GM20431 (cell line): Measurements from ENCODE around the gene UNC119.

ENCODE experiments used
- in situ Hi-C: fragments of 300-500 bp; cut with MseI, MboI; formaldehyde crosslinking; loops from one replicate; pipeline ENCODE4 v1.15.0; 2020; ENCODE audit warnings: low sequenced_read_pairs; ENCODE audit not compliant: unreplicated experiment

The UNC119 gene

DNA sequence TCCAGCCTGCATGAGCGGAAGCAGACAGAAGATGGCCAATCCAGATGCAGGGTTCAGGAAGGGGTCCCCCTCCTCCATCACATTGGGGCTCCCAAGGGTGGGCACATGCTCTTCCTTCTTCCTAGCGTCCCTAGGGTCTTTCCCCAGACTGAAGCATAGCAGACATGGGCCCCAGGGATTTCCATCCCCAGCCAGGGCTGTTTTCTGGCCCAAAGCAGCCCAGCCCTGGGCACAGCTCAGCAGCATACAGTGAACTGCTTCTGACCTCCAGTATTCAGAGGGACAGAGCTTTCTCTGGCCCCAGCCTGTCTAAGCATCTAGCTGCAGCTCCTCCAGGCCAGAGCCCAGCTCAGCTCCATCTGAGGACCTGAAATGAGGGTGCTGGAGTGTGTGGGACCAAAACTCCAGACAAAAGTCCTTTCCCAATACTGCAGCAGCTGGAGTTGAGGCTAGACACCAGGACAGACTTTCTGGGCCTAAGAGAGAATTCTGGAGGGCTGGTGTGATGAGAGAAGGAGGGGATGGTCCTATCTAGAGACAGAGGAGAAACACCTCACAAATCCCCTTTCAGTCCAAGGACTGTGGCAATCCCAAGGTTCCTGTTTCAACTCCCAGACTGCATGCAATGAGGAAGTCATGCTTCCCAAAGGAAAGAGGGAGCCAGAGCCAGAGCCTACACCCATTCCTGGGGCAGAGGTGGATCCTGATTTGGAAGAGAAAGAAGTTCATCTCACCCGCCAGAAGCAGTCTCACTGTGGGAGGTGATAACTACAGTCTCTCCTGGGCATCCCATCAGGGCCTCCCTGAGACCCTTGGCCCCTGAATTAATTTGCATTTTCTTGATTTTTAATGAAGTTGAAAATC is 50.8 kb downstream of the UNC119 start:
- in situ Hi-C loops, result no loop called here

DNA sequence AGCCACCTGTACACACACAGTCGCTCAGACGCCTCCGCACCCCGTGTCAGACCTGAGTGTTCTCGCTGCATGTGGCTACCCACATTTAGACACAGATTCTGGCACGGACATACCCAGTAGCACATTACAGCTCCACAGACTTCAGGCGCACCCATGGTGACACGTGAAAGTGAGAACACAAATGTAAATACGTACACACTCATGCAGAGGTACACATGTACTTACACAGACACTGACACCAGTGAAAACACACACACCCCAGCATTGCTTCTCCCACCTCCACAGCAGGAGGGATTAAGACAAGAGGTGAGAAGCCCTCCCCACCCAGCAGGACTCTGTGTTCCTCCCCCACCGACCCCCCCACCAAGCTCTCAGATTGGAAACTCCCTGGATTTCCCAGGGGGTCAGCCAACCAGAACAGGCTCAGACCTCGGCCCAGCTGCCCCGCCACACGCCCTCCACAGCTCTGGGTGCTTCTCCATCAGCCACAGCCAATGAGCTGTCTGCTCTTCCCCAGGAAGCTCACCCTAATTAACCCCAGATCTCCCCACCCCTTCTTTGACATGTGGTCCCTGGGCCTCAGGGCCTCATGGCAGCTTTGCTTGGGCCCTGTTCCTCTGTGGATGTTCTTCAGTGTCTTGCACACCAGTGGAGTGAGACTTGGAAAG is 51.6 kb downstream of the UNC119 start:
- in situ Hi-C loops, result no loop called here

DNA sequence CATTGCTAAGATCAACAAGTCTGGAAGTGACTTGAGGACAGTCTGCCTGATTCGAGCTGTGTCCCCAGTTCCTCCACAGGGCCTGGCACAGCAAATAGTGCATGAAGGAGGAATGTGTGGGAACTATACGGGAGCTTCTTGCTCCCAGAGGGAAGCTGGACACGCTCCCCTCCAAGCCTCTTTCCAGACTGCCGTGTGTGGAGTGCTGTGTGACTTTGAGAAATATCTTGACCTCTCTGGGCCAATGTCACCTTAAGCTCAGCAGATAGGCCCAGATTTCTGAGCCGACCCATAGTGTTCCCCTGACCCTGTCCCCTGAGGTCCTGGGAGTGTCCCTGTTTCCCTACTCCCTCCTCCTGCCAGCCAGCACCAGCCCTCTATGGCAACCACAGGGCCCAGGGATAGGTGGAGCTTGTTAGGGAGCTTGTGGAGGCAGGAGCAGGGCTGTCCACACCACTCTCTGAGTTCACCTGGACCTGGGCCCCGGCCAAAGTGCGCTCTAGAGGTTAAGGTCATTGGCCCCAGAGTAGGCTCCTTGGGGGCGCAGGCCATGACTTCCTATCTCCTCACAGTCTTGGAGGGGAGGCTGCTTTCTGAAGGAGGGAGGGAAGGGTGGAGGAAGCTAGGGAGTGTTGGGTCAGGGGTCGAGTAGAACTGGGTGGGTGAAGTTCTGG is 52.6 kb downstream of the UNC119 start:
- in situ Hi-C loops, result loop anchor here (5.0 to 10.0 kb wide), 2 partner anchors 37 to 115 kb away; partner anchors contain the start of gene RSKR

DNA sequence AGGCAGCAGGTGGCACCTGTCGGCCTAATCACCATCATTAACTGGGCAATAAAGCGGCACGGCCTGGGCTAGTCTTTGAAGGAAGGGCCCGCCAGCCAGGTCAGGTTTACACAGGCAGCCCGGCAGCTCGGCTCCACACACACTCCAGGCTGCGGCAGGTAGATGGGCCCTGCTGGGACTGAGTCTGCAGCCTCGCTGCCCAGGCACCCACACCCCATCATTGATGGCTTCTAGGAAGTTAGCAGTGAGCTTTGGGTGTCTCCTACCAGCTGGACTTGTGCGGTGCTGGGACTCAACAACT is 53.1 kb downstream of the UNC119 start:
- in situ Hi-C loops, result loop anchor here (5.0 to 10.0 kb wide), 2 partner anchors 38 to 115 kb away; partner anchors contain the start of gene RSKR

DNA sequence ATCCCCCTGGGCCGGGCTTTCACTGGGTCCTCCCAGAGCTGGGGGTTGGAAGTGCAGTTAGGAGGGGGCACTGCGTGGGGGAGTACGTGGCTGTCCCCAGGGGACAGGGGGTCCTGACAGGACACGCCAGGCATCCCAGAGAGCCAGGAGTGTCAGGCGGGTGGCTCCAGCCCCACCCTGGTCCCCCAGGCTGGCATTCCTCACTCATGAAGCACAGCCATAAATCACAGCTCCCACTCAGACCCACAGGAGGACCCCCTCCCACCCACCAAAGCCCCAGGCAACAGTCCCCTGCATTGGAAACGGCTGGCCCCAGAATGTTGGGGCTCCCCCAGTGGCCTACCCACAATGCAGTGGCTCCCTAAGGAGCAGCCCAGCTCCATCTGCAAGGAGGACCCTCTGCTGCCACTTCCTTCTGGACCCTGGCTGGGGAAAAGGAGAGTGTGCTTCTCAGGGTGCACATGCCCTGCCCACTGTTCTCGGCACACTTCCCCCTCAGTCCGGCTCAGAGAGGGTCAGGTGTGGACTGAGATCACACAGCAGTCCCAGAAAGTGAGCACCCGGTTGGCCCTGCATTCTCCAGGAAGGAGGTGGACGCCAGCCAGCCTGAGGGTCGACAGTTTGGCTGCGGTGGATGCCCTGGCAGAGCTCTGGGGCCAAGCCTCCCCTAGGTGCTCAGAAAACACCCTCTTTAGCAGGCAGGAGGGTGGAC is 53.6 kb downstream of the UNC119 start:
- in situ Hi-C loops, result loop anchor here (5.0 to 10.0 kb wide), 2 partner anchors 38 to 116 kb away; partner anchors contain the start of gene RSKR

DNA sequence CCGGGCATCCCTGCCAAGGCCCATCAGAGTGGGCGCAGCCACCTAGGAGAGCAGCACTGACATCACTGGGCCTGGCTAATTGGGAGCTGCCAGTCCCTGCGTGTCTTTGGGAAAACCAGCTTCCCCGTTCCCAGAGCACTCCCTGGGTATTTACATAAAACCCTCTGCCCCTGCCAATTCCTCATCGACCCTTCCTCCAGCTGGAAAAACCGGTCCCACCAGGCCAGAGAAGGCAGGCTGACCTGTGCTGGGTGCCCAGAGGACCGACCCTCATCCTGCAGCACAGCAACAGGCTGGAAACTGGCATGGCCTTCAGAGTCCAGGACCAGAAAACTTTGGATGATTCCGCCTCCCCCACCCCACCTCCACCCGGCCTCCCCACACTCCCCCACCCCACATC is 54.5 kb downstream of the UNC119 start:
- in situ Hi-C loops, result loop anchor here (5.0 to 10.0 kb wide), 2 partner anchors 39 to 117 kb away; partner anchors contain the start of gene RSKR
